ENCODE results near the gene PSMB8.
"Not testable (repeated sequence)": the region's sequence is repeated elsewhere in the genome, so short reads cannot be mapped to it uniquely, and the experiment has no call there.

PSMB8 gene

GRCh38 chr6:32843979-32844838 is at the start of gene PSMB8:
TSS of gene PSMB8 (minus strand) at chr6:32844047. CDS start at chr6:32843996, 51 bp downstream.
- peak; percentile 98 for DNase-seq

GRCh38 chr6:32890831-32891230 is 47.0 kb upstream of the PSMB8 start:
- DNase-seq = no peak

- no peak for DNase-seq
Observed at GRCh38 chr6:32889533-32889932, 45.7 kb upstream of the PSMB8 start.

GRCh38 chr6:32888576-32888975 is 44.7 kb upstream of the PSMB8 start:
- no peak for DNase-seq

GRCh38 chr6:32887616-32888015 is 43.8 kb upstream of the PSMB8 start:
- no peak for DNase-seq

- DNase-seq = no peak
Observed at GRCh38 chr6:32886681-32887383, 43.0 kb upstream of the PSMB8 start.

- DNase-seq = no peak
Observed at GRCh38 chr6:32885698-32886286, 41.9 kb upstream of the PSMB8 start.

GRCh38 chr6:32883789-32884188 is 39.9 kb upstream of the PSMB8 start:
- no peak for DNase-seq

- DNase-seq = no peak
Observed at GRCh38 chr6:32882879-32883250, 39.0 kb upstream of the PSMB8 start.

- not testable (repeated sequence) for DNase-seq
Observed at GRCh38 chr6:32880962-32881361, 37.1 kb upstream of the PSMB8 start.

GRCh38 chr6:32879691-32880090 is 35.8 kb upstream of the PSMB8 start:
- no peak for DNase-seq

GRCh38 chr6:32876603-32877002 is 32.8 kb upstream of the PSMB8 start:
- DNase-seq = no peak

- DNase-seq = not testable (repeated sequence)
Observed at GRCh38 chr6:32873947-32874346, 30.1 kb upstream of the PSMB8 start.

GRCh38 chr6:32868257-32868788 is 24.5 kb upstream of the PSMB8 start:
- DNase-seq = peak; percentile 92

GRCh38 chr6:32867554-32868256 is 23.9 kb upstream of the PSMB8 start:
- DNase-seq = no peak

- no peak for DNase-seq
Observed at GRCh38 chr6:32867022-32867477, 23.2 kb upstream of the PSMB8 start.

- no peak for DNase-seq
Observed at GRCh38 chr6:32865724-32866443, 22.0 kb upstream of the PSMB8 start.

GRCh38 chr6:32862725-32863124 is 18.9 kb upstream of the PSMB8 start:
- DNase-seq = no peak

GRCh38 chr6:32860674-32861073 is 16.8 kb upstream of the PSMB8 start:
- DNase-seq = no peak

GRCh38 chr6:32858194-32858593 is 14.3 kb upstream of the PSMB8 start:
- no peak for DNase-seq

GRCh38 chr6:32857156-32857891 is 13.5 kb upstream of the PSMB8 start:
- no peak for DNase-seq

All from stimulated activated CD4-positive, alpha-beta T cell treated with anti-CD3 and anti-CD28 coated beads, Interleukin-2, amount 100 ng/mL, for 24 hours (primary cell).